SK-N-MC (cell line): ENCODE results near the gene ZMAT3.

Experiments used
- EZH2 ChIP-seq: fragments of 200-600 bp; sonication (generic); IDR thresholded peaks from one replicate; pipeline ENCODE4 v1.6.1; 2017; ENCODE audit warnings: antibody characterized with exemption
- POLR2AphosphoS5 ChIP-seq: IDR thresholded peaks from 2 replicates; pipeline ENCODE4 v1.6.1; 2012; ENCODE audit warnings: mild to moderate bottlenecking, low read depth, low read length, borderline replicate concordance

DNA sequence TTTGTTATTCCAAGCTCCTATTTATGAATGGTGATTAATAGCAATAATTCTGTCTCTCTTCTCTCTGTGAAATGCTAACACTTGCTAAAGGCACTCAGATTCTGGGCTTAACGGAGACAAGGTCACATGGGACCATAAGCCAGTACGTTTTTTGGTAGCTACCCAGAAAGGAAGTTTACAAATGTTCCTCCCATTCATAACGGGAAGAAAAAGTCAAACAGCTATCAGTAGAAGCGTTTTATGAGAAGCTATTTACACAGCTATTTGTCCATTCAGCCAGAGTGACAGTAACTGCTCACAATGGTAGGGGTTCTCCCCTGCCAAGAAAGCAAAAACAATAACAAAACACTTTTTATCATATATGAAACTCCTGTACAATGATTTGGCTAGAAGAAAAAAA lies 51.5 kb downstream of the ZMAT3 start:
- no peak for TF ChIP-seq POLR2AphosphoS5
- no peak for TF ChIP-seq EZH2
